HAP-1 (cell line): Measurements from ENCODE around the gene PRKACG.
"Not testable (repeated sequence)": the region's sequence is repeated elsewhere in the genome, so short reads cannot be mapped to it uniquely, and the experiment has no call there.

Experiments used
- DNase-seq, 2 experiments: peaks; one replicate each; pipeline ENCODE4 v3.0.0-alpha.2; 2016 to 2020; ENCODE audit warnings: low spot score in 2 of 2
- H3K27me3 ChIP-seq: fragments of 250-450 bp; sonication (Bioruptor Pico); 2 replicates; pipeline ENCODE4 v1.5.1; 2020; ENCODE audit warnings: low read depth, mild to moderate bottlenecking, moderate library complexity
- H3K36me3 ChIP-seq: fragments of 250-450 bp; sonication (Bioruptor Pico); replicated peaks from 2 replicates; pipeline ENCODE4 v1.5.1; 2020; ENCODE audit warnings: mild to moderate bottlenecking
- H3K4me1 ChIP-seq: fragments of 250-450 bp; sonication (Bioruptor Pico); 2 replicates; pipeline ENCODE4 v1.5.1; 2020; ENCODE audit warnings: mild to moderate bottlenecking
- H3K4me3 ChIP-seq: fragments of 250-450 bp; sonication (Bioruptor Pico); 2 replicates; pipeline ENCODE4 v1.5.1; 2020; ENCODE audit warnings: mild to moderate bottlenecking, moderate library complexity
- H3K9me3 ChIP-seq: fragments of 250-450 bp; sonication (Bioruptor Pico); 2 replicates; pipeline ENCODE4 v1.5.1; 2020; ENCODE audit warnings: mild to moderate bottlenecking, moderate library complexity
- in situ Hi-C: fragments of 300-500 bp; cut with MboI; formaldehyde crosslinking; loops from 3 replicates; pipeline ENCODE4 v1.14.3; 2020; ENCODE audit warnings: low sequenced_read_pairs, inconsistent platforms, mixed read lengths

The PRKACG gene

GRCh38 chr9:68991457-68991856, 22.5 kb downstream of the PRKACG start:
- in situ Hi-C loops = no loop called here
- H3K4me1 ChIP-seq = no peaks in the 10 kb centered on the region

GRCh38 chr9:68986949-68987348, 27.0 kb downstream of the PRKACG start:
- H3K9me3 ChIP-seq, H3K4me3 ChIP-seq, DNase-seq, in situ Hi-C loops, H3K36me3 ChIP-seq, H3K27me3 ChIP-seq, H3K4me1 ChIP-seq: not testable (repeated sequence)

More at GRCh38 chr9:68991457-68991856, 22.5 kb downstream of the PRKACG start:
- Histone ChIP-seq H3K36me3 (no peaks in the 10 kb centered on the region), H3K4me3 (no peak overlapping the region), H3K27me3 (peaks cover 6% of the 10 kb centered on the region; the same call in 1 of the 2 replicates), H3K9me3 (no peaks in the 10 kb centered on the region)
- no peak for DNase-seq

GRCh38 chr9:68983522-68984424, 30.1 kb downstream of the PRKACG start:
- H3K4me3 ChIP-seq = no peak overlapping the region
- 0 out of 2 replicates have a peak, but pooled peaks cover under 1% of the 10 kb centered on the region for H3K27me3 ChIP-seq
- H3K4me1 ChIP-seq = 0 out of 2 replicates have a peak, but pooled peaks cover 2% of the 10 kb centered on the region
- no peaks in the 10 kb centered on the region for H3K36me3 ChIP-seq
- no peak for DNase-seq
- in situ Hi-C loops = no loop called here
- no peaks in the 10 kb centered on the region for H3K9me3 ChIP-seq

- H3K36me3 ChIP-seq = no peaks in the 10 kb centered on the region
- no peak for DNase-seq
- no peaks in the 10 kb centered on the region for H3K9me3 ChIP-seq
- no peak overlapping the region for H3K4me3 ChIP-seq
- in situ Hi-C loops = no loop called here
- H3K4me1 ChIP-seq = 0 out of 2 replicates have a peak, but pooled peaks cover 2% of the 10 kb centered on the region
- 0 out of 2 replicates have a peak, but pooled peaks cover 3% of the 10 kb centered on the region for H3K27me3 ChIP-seq
These were observed 30.9 kb downstream of the PRKACG start for GRCh38 chr9:68983008-68983411.

DNA sequence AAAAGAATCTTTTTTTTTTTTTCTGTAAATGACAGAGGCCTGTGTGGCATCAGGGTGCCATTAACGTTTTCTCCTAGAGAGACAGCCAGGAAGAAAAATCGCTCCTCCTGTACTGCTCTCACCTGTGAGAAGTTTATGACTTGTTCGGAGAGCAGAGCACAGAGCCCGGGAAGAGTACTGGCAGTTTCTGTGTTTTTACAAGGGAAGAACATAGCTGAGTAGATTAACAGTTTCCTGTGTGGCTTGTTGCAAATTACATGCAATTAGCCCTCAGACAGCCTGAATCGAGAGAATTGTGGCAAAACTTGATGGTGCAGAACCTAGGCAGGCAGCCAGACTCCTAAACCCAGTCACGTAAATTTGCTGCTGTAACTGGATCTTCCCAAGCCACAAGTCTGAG, 32.1 kb downstream of the PRKACG start:
- 0 out of 2 replicates have a peak, but pooled peaks cover 3% of the 10 kb centered on the region for H3K27me3 ChIP-seq
- no peak for DNase-seq
- no peaks in the 10 kb centered on the region for H3K9me3 ChIP-seq
- H3K4me3 ChIP-seq = no peak overlapping the region
- H3K4me1 ChIP-seq = 0 out of 2 replicates have a peak, but pooled peaks cover 2% of the 10 kb centered on the region
- in situ Hi-C loops = no loop called here
- no peaks in the 10 kb centered on the region for H3K36me3 ChIP-seq

GRCh38 chr9:68980341-68980914, 33.5 kb downstream of the PRKACG start:
- Histone ChIP-seq H3K4me3 (no peak overlapping the region), H3K27me3 (0 out of 2 replicates have a peak, but pooled peaks cover 3% of the 10 kb centered on the region), H3K9me3 (no peaks in the 10 kb centered on the region), H3K36me3 (no peaks in the 10 kb centered on the region), H3K4me1 (0 out of 2 replicates have a peak, but pooled peaks cover 2% of the 10 kb centered on the region)
- no peak for DNase-seq
- in situ Hi-C loops = no loop called here

DNA sequence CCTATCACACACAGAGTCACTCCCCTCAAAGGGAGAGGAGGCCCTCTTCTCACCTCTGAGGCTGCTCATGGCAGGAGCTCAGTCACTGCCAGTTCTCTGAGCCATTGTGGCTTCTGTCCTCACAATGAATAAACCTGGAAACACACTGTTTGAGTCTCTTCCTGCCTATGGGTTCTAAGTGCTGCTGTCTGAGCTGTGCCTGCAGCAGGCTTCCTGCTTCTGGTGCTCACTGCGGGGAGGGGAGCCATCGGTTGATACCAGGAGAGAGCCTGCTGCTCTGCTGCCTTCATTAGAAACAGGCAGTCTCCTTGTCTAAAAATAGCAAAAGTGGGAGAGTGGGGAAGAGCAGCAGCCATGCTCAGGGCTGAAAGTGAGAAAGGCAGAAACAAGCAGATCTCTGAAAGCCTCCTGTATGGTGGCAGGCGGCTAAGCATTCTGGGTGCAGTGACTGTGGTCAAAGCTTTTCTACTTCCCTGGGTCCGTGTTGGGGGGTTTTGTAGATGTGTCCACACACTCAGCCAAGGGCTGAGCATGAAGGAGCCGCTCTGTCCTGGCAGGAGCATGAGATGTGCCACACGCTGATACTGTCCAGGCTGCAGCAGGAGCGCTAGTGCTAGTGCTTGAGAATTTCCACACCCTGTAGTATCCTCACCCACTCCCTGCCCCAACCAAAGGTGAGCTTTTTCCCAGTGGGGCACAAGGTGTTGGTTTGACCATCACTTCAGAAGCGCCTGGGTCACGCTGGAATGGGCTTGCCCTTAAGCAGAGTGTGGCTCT, 34.2 kb downstream of the PRKACG start:
- Histone ChIP-seq H3K4me3 (no peak overlapping the region), H3K36me3 (no peaks in the 10 kb centered on the region), H3K4me1 (0 out of 2 replicates have a peak, but pooled peaks cover 2% of the 10 kb centered on the region), H3K9me3 (no peaks in the 10 kb centered on the region), H3K27me3 (0 out of 2 replicates have a peak, but pooled peaks cover 3% of the 10 kb centered on the region)
- in situ Hi-C loops = no loop called here
- DNase-seq = no peak

DNA sequence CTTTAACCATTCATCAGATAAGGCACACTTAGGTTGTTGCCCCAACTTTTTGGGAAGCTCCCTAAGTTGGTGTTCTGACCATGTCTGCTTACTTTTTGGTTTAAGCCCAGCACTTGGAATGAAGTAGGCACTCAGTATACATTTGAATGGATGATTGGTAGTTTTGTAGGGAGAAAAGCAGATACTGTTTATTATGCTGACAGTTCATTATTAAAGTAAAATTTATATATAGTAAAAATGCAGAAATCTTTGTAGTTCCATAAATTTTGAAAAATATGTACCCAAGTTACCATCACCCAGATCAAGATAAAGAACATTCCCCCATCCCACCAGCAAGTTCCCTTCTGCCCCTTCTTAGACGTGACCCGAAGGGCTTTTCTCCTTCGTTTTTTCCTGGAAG, 35.4 kb downstream of the PRKACG start:
- no peaks in the 10 kb centered on the region for H3K9me3 ChIP-seq
- H3K4me3 ChIP-seq = no peak overlapping the region
- in situ Hi-C loops = no loop called here
- H3K4me1 ChIP-seq = 0 out of 2 replicates have a peak, but pooled peaks cover 2% of the 10 kb centered on the region
- DNase-seq = no peak
- H3K27me3 ChIP-seq = 0 out of 2 replicates have a peak, but pooled peaks cover 3% of the 10 kb centered on the region
- H3K36me3 ChIP-seq = no peaks in the 10 kb centered on the region

DNA sequence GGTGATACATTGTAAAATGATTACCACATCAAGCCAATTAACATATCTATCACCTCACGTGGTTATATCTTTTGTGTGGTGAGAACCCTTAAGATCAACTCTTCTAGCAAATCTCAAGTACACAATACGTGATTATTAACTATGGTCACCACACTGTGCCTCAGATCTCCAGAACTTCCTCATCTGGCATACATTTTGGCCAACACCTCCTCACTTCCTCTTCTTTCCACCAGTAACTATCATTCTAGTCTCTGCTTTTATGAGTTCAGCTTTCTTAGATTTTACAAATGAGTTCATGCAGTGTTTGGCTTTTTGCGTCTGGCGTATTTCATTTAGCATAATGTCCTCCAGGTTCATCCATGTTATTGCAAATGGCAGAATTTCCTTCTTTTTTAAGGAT, 35.8 kb downstream of the PRKACG start:
- Histone ChIP-seq H3K9me3 (no peaks in the 10 kb centered on the region), H3K27me3 (0 out of 2 replicates have a peak, but pooled peaks cover 3% of the 10 kb centered on the region), H3K4me1 (0 out of 2 replicates have a peak, but pooled peaks cover 2% of the 10 kb centered on the region), H3K4me3 (no peak overlapping the region), H3K36me3 (no peaks in the 10 kb centered on the region)
- no peak for DNase-seq
- in situ Hi-C loops = no loop called here

DNA sequence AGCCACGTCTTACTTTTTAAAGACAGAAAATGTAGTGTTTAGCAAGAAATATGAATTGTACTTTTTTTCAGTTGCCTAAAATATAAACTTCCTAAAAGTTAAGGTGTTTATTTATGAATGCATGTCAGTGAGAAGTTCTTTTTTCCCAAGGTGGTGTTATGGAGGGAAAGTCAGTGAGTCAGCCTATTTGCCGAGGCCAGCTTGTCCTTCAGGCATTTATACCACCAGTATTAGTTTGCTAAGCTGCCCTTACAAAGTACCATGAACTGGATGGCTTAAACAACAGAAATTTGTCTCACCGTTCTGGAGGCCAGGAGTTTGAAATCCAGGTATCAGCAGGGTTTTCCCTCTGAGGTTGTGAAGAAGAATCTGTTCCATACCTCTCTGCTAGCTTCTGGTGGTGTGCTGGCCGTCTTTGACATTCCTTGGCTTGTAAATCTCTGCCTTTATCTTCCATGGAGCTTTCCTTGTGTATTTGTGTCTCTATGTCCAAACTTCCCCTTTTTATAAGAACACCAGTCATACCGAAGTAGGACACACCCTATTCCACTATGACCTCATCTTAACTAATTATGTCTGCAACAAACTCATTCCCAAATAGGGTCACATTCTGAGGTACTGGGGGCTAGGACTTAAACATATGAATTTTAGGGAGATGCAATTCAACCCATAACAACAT, 38.4 kb downstream of the PRKACG start:
- H3K4me1 ChIP-seq = no peaks in the 10 kb centered on the region
- 0 out of 2 replicates have a peak, but pooled peaks cover 3% of the 10 kb centered on the region for H3K27me3 ChIP-seq
- DNase-seq = no peak
- in situ Hi-C loops = no loop called here
- no peak overlapping the region for H3K4me3 ChIP-seq
- no peaks in the 10 kb centered on the region for H3K9me3 ChIP-seq
- H3K36me3 ChIP-seq = no peaks in the 10 kb centered on the region

GRCh38 chr9:68974901-68975300, 39.0 kb downstream of the PRKACG start:
- in situ Hi-C loops = no loop called here
- 0 out of 2 replicates have a peak, but pooled peaks cover 3% of the 10 kb centered on the region for H3K27me3 ChIP-seq
- no peaks in the 10 kb centered on the region for H3K9me3 ChIP-seq
- DNase-seq = no peak
- H3K4me3 ChIP-seq = no peak overlapping the region
- no peaks in the 10 kb centered on the region for H3K36me3 ChIP-seq
- no peaks in the 10 kb centered on the region for H3K4me1 ChIP-seq

DNA sequence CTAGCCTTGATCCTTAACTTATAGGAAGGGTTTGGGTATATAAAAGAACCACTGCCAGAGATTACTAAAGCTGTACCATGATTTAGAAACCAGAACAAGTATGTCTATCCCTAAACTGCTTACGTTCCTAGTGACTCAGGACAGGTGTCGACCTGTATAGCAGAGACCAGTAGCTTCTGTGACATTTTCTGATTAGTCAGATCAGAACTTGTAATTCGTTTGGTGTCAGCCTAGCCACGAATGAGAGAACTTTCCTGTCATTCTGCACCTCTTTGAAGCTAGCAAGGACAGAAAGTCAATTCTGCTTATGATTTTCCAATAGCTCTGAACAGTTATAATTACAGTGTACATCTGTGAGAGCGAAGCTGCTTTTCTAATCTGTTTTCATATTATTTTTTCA, 39.5 kb downstream of the PRKACG start:
- no peaks in the 10 kb centered on the region for H3K9me3 ChIP-seq
- no peak for DNase-seq
- H3K4me1 ChIP-seq = no peaks in the 10 kb centered on the region
- in situ Hi-C loops = no loop called here
- 0 out of 2 replicates have a peak, but pooled peaks cover 3% of the 10 kb centered on the region for H3K27me3 ChIP-seq
- no peak overlapping the region for H3K4me3 ChIP-seq
- H3K36me3 ChIP-seq = no peaks in the 10 kb centered on the region

DNA sequence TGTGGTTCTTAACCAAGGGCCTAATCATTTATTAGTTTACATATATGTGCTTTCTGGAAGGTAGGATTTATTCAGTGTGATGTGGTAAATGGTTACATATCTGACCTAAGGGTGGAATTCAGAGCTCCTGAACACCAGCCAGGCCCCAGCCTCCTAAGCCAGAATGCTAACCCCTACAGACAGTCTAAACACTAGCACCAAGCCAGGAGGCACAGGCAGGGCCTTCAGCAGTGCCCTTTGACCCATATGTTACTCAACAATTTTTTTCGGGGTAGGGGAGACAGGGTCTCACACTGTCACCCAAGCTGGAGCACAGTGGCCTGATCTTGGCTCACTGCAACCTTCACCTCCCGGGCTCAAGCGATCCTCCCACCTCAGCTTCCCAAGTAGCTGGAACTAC, 40.3 kb downstream of the PRKACG start:
- no peaks in the 10 kb centered on the region for H3K4me1 ChIP-seq
- H3K9me3 ChIP-seq = no peaks in the 10 kb centered on the region
- in situ Hi-C loops = no loop called here
- H3K36me3 ChIP-seq = no peaks in the 10 kb centered on the region
- H3K4me3 ChIP-seq = no peak overlapping the region
- DNase-seq = no peak
- 0 out of 2 replicates have a peak, but pooled peaks cover under 1% of the 10 kb centered on the region for H3K27me3 ChIP-seq
